ENCODE measurements around the gene GJB3. TPM values are rescaled to one million over a fixed set of nuclear protein-coding genes. Genes with fewer than 3 reads are reported as not detected.

The GJB3 gene
- total RNA-seq, 1 experiment from 2014 or later, result 74.8 TPM

- TF ChIP-seq, protein P1, sequence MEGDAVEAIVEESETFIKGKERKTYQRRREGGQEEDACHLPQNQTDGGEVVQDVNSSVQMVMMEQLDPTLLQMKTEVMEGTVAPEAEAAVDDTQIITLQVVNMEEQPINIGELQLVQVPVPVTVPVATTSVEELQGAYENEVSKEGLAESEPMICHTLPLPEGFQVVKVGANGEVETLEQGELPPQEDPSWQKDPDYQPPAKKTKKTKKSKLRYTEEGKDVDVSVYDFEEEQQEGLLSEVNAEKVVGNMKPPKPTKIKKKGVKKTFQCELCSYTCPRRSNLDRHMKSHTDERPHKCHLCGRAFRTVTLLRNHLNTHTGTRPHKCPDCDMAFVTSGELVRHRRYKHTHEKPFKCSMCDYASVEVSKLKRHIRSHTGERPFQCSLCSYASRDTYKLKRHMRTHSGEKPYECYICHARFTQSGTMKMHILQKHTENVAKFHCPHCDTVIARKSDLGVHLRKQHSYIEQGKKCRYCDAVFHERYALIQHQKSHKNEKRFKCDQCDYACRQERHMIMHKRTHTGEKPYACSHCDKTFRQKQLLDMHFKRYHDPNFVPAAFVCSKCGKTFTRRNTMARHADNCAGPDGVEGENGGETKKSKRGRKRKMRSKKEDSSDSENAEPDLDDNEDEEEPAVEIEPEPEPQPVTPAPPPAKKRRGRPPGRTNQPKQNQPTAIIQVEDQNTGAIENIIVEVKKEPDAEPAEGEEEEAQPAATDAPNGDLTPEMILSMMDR (IDR thresholded peaks at IDR 0.05; ENCODE audit: unreplicated experiment), result peak; percentile 83
- intact Hi-C loops (cut with micrococcal nuclease), result loop anchor here (1.0 kb wide), 2 partner anchors 66 to 80 kb away; no protein-coding TSS in a partner anchor
- Mint-ChIP-seq H3K9me3 (ENCODE audit: unreplicated experiment) (no peaks in the 10 kb centered on the region), H3K27ac (ENCODE audit: low read depth, unreplicated experiment) (no peak overlapping the region), H3K36me3 (ENCODE audit: insufficient read depth, unreplicated experiment) (peaks cover 42% of the 10 kb centered on the region), H3K4me1 (ENCODE audit: insufficient read depth, unreplicated experiment) (peaks cover 32% of the 10 kb centered on the region), H3K4me3 (ENCODE audit: unreplicated experiment) (no peak overlapping the region), H3K27me3 (ENCODE audit: insufficient read depth, unreplicated experiment) (no peaks in the 10 kb centered on the region)
- no TSS peak for BruUV-seq (replicated peaks)
- ChIA-PET POLR2A (interaction anchor here (0.6 to 1.4 kb wide), 4 partner anchors 16 to 80 kb away, joined by 3 to 10 read pairs (median 6); partner anchors contain the start of gene SMIM12), CTCF (interaction anchor here (0.5 to 2.4 kb wide), 23 partner anchors 11 to 1213 kb away, joined by 3 to 15 read pairs (median 4); no protein-coding TSS in a partner anchor)
- DNase-seq (ENCODE audit: unreplicated experiment), result peak; percentile 68
These were observed 5.7 kb downstream of the GJB3 start for GRCh38 chr1:34786521-34787325.

DNA sequence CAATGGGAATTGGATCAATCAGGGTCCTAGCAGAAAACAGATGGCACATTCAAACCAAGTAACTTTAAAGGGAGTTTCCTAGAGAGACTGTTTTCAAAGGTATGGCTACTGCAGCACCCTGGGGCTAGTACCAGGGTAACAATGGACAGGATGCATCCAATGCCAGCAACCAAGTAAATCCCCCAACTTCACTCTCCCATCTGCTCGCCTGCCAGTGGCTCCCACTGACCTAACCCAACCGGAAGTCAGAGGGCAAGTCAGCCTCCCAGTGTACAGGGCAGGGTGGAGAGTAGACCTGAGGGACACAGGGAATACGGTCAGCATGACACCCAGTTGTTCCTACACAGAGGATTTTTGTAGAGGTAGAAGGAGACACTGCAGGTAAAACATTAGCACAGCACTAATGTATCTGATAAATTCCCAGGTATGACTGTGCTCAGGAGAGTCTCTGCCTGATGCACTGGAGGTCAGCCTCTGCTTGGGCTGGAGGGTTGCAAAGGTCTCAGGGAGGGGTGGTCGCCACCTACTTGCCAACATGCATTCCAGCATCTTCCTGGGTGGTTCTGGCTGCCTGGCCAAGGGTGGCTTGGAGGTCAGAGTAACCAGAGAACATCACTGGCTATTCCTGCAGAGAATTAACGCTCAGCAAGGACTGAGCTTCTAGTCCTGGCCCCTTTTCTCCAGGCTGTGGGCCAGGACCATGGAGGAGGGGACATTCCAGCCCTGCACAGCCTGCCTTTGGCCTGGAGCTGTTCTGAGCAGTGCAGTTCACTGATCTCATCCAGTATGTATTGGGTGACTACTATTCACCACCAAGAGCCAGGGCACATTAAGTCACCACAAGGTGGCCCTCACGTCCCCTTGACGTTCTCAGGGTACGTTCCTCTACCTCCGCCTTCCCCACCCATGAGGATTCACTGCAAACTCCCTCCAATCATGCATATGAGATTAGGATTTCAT is 6.7 kb downstream of the GJB3 start:
- Mint-ChIP-seq H3K9me3 (ENCODE audit: unreplicated experiment) (no peaks in the 10 kb centered on the region), H3K4me1 (ENCODE audit: insufficient read depth, unreplicated experiment) (peaks cover 30% of the 10 kb centered on the region), H3K4me3 (ENCODE audit: unreplicated experiment) (no peak overlapping the region), H3K27ac (ENCODE audit: low read depth, unreplicated experiment) (peak overlapping the region; percentile 12), H3K36me3 (ENCODE audit: insufficient read depth, unreplicated experiment) (peaks cover 42% of the 10 kb centered on the region), H3K27me3 (ENCODE audit: insufficient read depth, unreplicated experiment) (no peaks in the 10 kb centered on the region)
- no peak for DNase-seq (ENCODE audit: unreplicated experiment)
- TF ChIP-seq, protein P1 (IDR thresholded peaks at IDR 0.05; ENCODE audit: unreplicated experiment), result no peak
- POLR2A ChIA-PET, result no interaction called here
- intact Hi-C loops (cut with micrococcal nuclease), result no loop called here
- CTCF ChIA-PET, result interaction anchor here (0.5 to 2.0 kb wide), 11 partner anchors 9 to 1885 kb away, joined by 3 to 13 read pairs (median 3); no protein-coding TSS in a partner anchor
- BruUV-seq (replicated peaks), result no TSS peak

DNA sequence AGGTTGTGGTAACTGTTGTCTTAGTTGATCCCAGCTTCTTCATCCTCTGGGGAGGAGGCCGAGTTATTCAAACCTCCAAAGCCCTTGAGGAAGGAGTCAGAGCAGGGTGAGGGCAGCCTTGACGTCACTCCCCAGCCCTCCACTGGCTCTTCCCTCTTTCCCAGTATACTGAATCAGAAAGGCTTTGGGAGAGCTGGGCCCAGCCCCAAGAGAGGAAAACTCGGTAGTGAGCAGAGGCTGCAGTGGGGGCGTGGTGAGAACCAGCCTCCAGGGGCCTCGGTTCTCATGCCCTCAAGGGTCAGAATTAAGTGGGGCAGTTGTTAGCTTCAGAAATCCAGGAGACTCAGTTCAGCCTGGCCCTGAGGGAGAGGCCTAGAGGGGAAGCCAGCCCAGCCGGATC is 10.0 kb downstream of the GJB3 start:
- DNase-seq (ENCODE audit: unreplicated experiment), result no peak
- Mint-ChIP-seq H3K4me3 (ENCODE audit: unreplicated experiment) (no peak overlapping the region), H3K27me3 (ENCODE audit: insufficient read depth, unreplicated experiment) (no peaks in the 10 kb centered on the region), H3K4me1 (ENCODE audit: insufficient read depth, unreplicated experiment) (peaks cover 9% of the 10 kb centered on the region), H3K36me3 (ENCODE audit: insufficient read depth, unreplicated experiment) (peaks cover 12% of the 10 kb centered on the region), H3K9me3 (ENCODE audit: unreplicated experiment) (no peaks in the 10 kb centered on the region), H3K27ac (ENCODE audit: low read depth, unreplicated experiment) (no peak overlapping the region)
- BruUV-seq (replicated peaks), result no TSS peak
- ChIA-PET CTCF (interaction anchor here (0.9 to 1.9 kb wide), 2 partner anchors 62 to 768 kb away, joined by 4 to 10 read pairs; no protein-coding TSS in a partner anchor), POLR2A (no interaction called here)
- TF ChIP-seq, protein P1 (IDR thresholded peaks at IDR 0.05; ENCODE audit: unreplicated experiment), result no peak
- intact Hi-C loops (cut with micrococcal nuclease), result no loop called here

GRCh38 chr1:34792424-34792823 is 11.4 kb downstream of the GJB3 start:
- DNase-seq (ENCODE audit: unreplicated experiment), result no peak
- intact Hi-C loops (cut with micrococcal nuclease), result no loop called here
- POLR2A ChIA-PET, result no interaction called here
- no peak overlapping the region for H3K27ac Mint-ChIP-seq (ENCODE audit: low read depth, unreplicated experiment)
- CTCF ChIA-PET, result interaction anchor here (0.5 kb wide), 1 partner anchor 39 kb away, joined by 3 read pairs; no protein-coding TSS in a partner anchor
- H3K27me3 Mint-ChIP-seq (ENCODE audit: insufficient read depth, unreplicated experiment), result no peaks in the 10 kb centered on the region
- H3K4me3 Mint-ChIP-seq (ENCODE audit: unreplicated experiment), result no peak overlapping the region
- no peaks in the 10 kb centered on the region for H3K36me3 Mint-ChIP-seq (ENCODE audit: insufficient read depth, unreplicated experiment)
- BruUV-seq (replicated peaks), result no TSS peak
- H3K4me1 Mint-ChIP-seq (ENCODE audit: insufficient read depth, unreplicated experiment), result no peaks in the 10 kb centered on the region
- TF ChIP-seq, protein P1 (IDR thresholded peaks at IDR 0.05; ENCODE audit: unreplicated experiment), result no peak
- no peaks in the 10 kb centered on the region for H3K9me3 Mint-ChIP-seq (ENCODE audit: unreplicated experiment)

All from MCF 10A (cell line).